Measurements from ENCODE around the gene NLRP5.

GRCh38 chr19:56069642-56070041, 83.1 kb downstream of the NLRP5 start:
- TF ChIP-seq, protein P1, sequence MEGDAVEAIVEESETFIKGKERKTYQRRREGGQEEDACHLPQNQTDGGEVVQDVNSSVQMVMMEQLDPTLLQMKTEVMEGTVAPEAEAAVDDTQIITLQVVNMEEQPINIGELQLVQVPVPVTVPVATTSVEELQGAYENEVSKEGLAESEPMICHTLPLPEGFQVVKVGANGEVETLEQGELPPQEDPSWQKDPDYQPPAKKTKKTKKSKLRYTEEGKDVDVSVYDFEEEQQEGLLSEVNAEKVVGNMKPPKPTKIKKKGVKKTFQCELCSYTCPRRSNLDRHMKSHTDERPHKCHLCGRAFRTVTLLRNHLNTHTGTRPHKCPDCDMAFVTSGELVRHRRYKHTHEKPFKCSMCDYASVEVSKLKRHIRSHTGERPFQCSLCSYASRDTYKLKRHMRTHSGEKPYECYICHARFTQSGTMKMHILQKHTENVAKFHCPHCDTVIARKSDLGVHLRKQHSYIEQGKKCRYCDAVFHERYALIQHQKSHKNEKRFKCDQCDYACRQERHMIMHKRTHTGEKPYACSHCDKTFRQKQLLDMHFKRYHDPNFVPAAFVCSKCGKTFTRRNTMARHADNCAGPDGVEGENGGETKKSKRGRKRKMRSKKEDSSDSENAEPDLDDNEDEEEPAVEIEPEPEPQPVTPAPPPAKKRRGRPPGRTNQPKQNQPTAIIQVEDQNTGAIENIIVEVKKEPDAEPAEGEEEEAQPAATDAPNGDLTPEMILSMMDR (IDR thresholded peaks at IDR 0.05; ENCODE audit: insufficient read depth, low read length, poor library complexity, severe bottlenecking) = no peak
- no peak for TF ChIP-seq EZH2phosphoT487 (conservative IDR thresholded peaks at IDR 0.05; ENCODE audit: low read length)

All from SU-DHL-6 (cell line).